GM18511 (cell line): Measurements from ENCODE around the gene DLG1.

ENCODE experiments used
- ATAC-seq: cut with Tn5 transposase; IDR thresholded peaks from one replicate; pipeline ENCODE4 v1.9.1; 2021; ENCODE audit warnings: mild to moderate bottlenecking, moderate library complexity; ENCODE audit not compliant: unreplicated experiment

Gene DLG1

GRCh38 chr3:197298341-197298944 lies at the start of gene DLG1:
DLG1 (minus strand) TSS chr3:197298612; CDS start chr3:197297204, 1,408 bp downstream.
- ATAC-seq: peak; percentile 68

DNA sequence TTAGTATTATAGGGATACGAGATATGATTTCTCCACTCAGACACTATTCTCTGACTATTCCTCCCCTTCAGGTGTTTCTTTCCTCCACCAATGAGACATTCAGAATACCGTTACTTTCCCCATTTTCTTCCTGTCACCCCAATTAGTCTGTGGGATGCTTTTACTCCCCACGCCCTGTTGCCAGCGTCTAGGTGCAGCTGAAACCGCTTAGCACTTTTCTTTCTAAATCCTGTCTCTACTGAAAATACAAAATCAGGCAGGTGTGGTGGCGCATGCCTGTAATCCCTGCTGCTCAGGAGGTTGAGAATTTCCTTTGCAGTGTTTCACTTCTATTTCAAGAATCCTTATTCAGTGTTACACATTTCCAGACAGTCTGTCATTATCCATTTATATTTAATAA lies 49.6 kb upstream of the DLG1 start:
- ATAC-seq: no peak

DNA sequence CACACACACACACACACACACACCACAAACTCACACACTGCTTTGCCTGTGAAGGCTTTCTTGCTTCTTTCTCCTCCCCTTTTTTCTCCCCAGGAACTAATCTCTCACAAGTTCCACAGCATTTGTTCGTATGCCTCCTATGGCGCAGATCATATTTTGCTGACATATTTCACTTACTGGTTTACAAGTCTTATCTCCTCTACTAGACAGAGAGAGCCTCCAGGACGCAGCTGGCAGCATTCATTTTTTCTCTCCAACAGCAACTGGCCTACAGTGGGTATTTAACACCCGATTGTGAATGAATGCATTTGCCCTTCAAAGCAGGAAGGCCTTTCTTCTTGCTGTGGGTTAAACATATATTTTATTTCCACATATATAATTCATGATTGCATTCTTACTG lies 47.0 kb upstream of the DLG1 start:
- no peak for ATAC-seq

GRCh38 chr3:197344582-197345318 lies 46.3 kb upstream of the DLG1 start:
- ATAC-seq: no peak

DNA sequence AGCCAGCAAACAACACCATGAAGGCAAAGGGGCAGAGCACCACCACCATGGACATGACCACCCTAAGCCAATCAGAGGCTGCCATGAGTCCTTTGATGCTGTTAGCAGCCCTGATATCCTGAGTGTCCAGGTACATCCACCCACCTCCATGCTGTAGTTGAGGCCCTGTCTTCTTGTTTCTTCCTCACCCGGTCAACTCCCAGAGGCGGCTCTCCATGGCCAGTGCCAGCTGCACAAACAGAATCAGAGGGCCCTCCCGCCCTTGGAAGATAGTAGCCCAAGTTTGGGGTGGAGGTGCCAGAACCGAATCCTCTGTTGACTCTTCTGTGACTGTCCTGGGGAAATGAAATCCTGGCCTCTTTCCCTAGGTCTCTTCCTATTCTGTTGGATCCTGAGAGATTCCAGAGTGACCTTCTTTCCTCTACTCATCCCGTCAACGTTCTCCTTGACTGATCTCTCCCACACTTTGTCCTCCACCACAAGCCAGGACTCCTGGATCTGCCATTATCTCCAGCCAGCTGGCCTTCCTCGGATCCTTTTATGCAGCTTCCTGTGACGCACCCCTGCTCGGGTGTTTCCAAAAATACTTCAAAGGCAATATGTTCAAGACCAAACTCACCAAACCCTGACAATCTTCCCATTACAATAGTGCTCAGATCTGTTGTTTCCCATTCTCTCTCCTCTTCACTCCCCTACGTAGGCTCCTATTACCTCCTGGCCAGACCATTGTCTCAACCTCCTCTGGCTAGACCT lies 45.4 kb upstream of the DLG1 start:
- no peak for ATAC-seq

GRCh38 chr3:197343111-197343510 lies 44.7 kb upstream of the DLG1 start:
- ATAC-seq: no peak

GRCh38 chr3:197340521-197340871 lies 42.1 kb upstream of the DLG1 start:
- ATAC-seq: no peak

DNA sequence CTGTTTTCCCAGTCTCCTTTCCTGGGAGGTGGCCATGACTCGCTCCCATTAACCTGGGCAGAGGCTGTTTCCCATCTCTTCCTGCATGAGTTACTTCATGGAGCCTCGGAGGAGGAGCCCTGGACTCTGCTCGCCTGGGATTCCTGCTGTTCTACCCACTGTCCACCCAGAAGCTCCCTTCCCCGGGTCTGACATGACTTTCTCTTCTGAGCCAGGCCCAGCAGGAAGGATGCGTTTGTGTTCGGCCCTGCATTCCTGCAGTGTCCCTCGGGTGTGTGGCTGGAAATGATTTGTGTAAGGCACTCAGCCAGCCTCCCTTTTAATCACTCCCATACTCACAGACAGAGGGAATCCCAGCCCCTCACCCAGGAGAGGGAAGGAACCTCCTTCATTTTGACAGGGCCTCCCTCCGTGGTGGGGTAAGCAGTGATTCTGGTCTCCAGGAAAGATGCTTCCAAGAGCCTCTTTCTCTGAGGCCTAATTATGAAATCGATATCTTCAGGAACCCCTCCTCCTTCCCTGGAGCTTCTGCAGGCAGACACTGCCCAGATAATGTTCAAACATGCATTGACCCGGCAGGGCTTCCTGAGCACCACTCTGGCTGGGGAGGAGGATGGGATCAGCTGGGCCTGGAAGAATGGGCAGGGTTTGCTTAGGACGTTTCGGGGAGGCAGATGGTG lies 41.6 kb upstream of the DLG1 start:
- no peak for ATAC-seq

- ATAC-seq: no peak
Measured at GRCh38 chr3:197338586-197338985, 40.2 kb upstream of the DLG1 start.

- ATAC-seq: no peak
Measured at GRCh38 chr3:197337656-197338055, 39.2 kb upstream of the DLG1 start.

GRCh38 chr3:197337214-197337613 lies 38.8 kb upstream of the DLG1 start:
- ATAC-seq: no peak

DNA sequence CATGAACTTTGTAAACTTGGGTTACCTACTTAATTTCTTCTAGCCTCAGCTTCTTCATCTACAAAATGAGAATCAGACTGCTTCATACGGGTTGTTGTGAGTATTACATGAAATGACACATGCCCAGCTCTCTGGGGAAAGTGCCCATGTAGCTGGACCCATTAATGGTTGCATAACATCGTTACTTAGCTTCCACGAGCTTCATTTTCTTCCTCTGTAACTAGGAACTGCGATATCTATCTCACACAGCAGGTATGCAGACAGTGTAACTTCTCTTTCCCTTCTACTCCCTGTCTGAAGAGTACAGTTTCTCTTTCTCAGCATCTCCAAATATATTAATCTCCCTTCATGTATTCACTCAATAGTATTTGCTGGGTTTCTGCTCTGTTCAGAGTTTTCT lies 37.9 kb upstream of the DLG1 start:
- no peak for ATAC-seq

GRCh38 chr3:197335428-197336132 lies 37.2 kb upstream of the DLG1 start:
- no peak for ATAC-seq

DNA sequence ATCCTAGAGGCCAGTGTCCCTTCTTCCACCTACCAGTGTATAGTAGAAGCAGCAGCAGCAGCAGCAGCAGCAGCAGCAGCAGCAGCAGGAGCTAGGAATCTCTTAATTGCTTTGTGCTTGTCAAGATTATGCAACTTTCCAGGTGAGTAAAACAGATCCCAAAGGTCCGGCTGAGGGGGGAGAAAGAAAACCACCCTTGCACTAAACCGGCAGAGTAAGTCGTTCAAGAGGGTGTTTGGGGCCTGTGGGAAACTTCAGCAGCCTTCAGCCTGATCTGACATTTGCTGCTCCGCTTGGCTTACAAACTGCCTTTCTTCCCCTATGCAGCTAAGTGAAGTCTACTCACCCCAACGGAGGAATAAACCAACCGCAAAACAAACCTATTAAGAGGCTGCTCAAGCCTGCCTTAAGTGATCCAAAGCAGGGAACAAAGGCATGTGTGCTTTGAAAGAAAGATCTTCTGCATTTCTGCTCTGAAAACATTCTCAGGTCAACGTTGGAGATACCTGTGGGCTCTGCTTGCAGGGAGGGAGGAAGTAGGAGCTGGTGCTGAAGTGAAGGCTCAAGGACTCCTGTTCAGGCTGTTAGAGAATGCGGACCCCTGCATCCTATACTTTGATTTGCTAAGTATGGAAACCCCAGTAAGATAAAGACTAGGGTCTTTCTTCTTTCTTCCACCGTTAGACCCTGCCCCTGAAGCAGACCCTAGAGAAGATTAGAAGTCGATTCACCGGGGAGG lies 35.7 kb upstream of the DLG1 start:
- ATAC-seq: no peak

- ATAC-seq: no peak
Measured at GRCh38 chr3:197331131-197331530, 32.7 kb upstream of the DLG1 start.

DNA sequence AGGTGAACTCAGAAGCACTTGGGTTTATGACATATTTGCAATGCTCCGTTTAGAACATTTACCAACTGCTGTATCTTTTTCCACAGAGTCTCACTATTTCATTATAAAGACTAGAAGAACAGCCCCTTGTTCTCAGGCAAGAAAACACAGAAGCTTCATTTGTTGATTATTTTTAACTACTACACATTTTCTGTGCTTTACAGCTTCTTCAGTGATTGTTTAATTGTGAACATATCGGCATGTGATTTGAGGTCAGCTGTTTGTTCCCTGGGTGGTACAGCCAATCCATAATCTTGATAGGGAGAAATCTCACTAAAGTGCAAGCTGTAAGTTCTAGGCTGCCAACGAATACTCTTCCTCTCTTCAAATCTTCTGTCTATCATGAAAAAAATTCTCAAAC lies 31.0 kb upstream of the DLG1 start:
- ATAC-seq: no peak

DNA sequence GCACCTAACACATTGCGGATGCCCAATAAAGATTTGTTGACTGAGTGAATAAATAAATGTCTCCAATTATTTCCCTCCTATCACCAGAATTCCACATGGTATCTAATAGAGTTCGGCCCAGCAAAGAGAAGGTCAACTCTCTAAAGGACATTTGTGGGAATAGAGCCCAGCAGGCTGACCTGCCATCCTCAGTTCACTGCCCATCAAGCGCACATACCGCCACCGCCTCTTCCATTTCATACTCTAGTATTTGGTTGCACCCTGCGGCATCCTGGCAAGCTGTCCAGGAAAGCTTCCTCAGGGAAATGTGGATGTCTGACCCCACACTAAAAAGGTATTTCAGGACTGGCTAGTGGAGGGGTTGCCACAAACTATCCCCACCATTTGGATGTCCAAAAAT lies 29.8 kb upstream of the DLG1 start:
- ATAC-seq: no peak

- ATAC-seq: no peak
Measured at GRCh38 chr3:197327701-197328100, 29.3 kb upstream of the DLG1 start.

DNA sequence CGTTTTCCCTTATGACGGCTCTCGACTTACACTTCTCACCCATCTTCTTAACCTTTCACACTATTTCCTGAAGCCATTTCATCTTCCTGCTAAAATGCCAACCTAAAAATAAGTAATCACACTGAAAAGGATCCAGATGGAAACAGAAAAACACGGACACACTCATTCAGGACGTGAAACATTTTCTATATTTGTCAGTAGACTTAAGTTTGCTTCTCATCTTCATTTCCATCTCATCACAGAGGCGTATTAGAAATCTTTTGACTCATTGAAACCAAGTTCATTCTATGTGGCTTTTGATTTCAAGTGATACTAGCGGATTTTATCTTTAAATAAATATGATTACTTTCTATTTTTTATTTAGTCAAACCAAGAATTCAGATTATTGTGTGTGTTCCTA lies 27.4 kb upstream of the DLG1 start:
- ATAC-seq: no peak

- ATAC-seq: no peak
Measured at GRCh38 chr3:197322149-197322548, 23.7 kb upstream of the DLG1 start.
